HS-5 (cell line): ENCODE measurements around the gene EID1.
A peak's percentile ranks its signal among the peaks of the same experiment; 100 is the strongest.
"Not testable (repeated sequence)": the region's sequence is repeated elsewhere in the genome, so short reads cannot be mapped to it uniquely, and the experiment has no call there.

ENCODE experiments used
- DNase-seq: peaks from one replicate; pipeline ENCODE4 v3.0.0-alpha.2; 2012; ENCODE audit warnings: low read depth

EID1 gene

GRCh38 chr15:48910554-48910953 is 32.6 kb downstream of the EID1 start:
- not testable (repeated sequence) for DNase-seq

- DNase-seq = no peak
These were observed 35.2 kb downstream of the EID1 start for GRCh38 chr15:48913141-48913540.

- DNase-seq = no peak
These were observed 36.8 kb downstream of the EID1 start for GRCh38 chr15:48914717-48915116.

GRCh38 chr15:48915861-48916260 is 37.9 kb downstream of the EID1 start:
- DNase-seq = no peak

- DNase-seq = no peak
These were observed 38.8 kb downstream of the EID1 start for GRCh38 chr15:48916721-48917120.

GRCh38 chr15:48922046-48922445 is 44.1 kb downstream of the EID1 start:
- no peak for DNase-seq

GRCh38 chr15:48924528-48925393 is 46.8 kb downstream of the EID1 start:
- DNase-seq = no peak

- DNase-seq = peak; percentile 89
These were observed 47.8 kb downstream of the EID1 start for GRCh38 chr15:48925714-48926223.

- no peak for DNase-seq
These were observed 51.1 kb downstream of the EID1 start for GRCh38 chr15:48928877-48929538.

- no peak for DNase-seq
These were observed 51.7 kb downstream of the EID1 start for GRCh38 chr15:48929661-48930060.
